CD4-positive, alpha-beta T cell (primary cell): Measurements from ENCODE around the gene SAYSD1. TPM values are rescaled to one million over a fixed set of nuclear protein-coding genes. Genes with fewer than 3 reads are reported as not detected.
A peak's percentile ranks its signal among the peaks of the same experiment; 100 is the strongest.

Experiments used
- ATAC-seq: fragments of 200-7000 bp; cut with Tn5 transposase; one replicate; pipeline ENCODE4 v1.10.0; 2022; ENCODE audit warnings: mild to moderate bottlenecking; ENCODE audit not compliant: poor library complexity
- CTCF ChIA-PET: fragments of 350-600 bp; sonication (Branson Sonifier 250); formaldehyde crosslinking; loops from one replicate; lab custom pipeline; 2021; ENCODE audit warnings: antibody characterized with exemption, inconsistent platforms; lab: Charles Lee
- POLR2A ChIA-PET: fragments of 350-600 bp; sonication (Branson Sonifier 250); formaldehyde crosslinking; loops from one replicate; lab custom pipeline; 2021; ENCODE audit warnings: antibody characterized with exemption, inconsistent platforms; lab: Charles Lee
- DNase-seq, 14 experiments: peaks; one replicate each; pipeline ENCODE4 v3.0.0-alpha.2; 2013 to 2020; ENCODE audit warnings: mixed read lengths in 2 of 14
- H3K27ac ChIP-seq, 2 donors: one replicate each; pipeline versions ENCODE4 v1.5.1 to v1.7.0; 2013; ENCODE audit warnings: low read length in 2 of 2, low read depth in 1 of 2, mild to moderate bottlenecking in 1 of 2
- H3K27me3 ChIP-seq, 2 experiments: 1 replicate in 1 of 2; 2 replicates in 1 of 2; pipeline versions ENCODE4 v1.6.1 to v1.7.0; 2013; ENCODE audit warnings: low read length in 2 of 2, control low read depth in 1 of 2, mild to moderate bottlenecking in 1 of 2, moderate library complexity in 1 of 2; ENCODE audit not compliant: insufficient read depth in 2 of 2, control insufficient read depth in 1 of 2
- H3K36me3 ChIP-seq: one replicate; pipeline ENCODE4 v1.6.1; 2013; ENCODE audit warnings: low read length, control low read depth; ENCODE audit not compliant: insufficient read depth
- H3K4me1 ChIP-seq: one replicate; pipeline ENCODE4 v1.6.1; 2013; ENCODE audit warnings: low read length, control low read depth; ENCODE audit not compliant: insufficient read depth
- H3K4me3 ChIP-seq: one replicate; pipeline ENCODE4 v1.5.1; 2013; ENCODE audit warnings: mild to moderate bottlenecking, low read length, moderate library complexity
- H3K9me3 ChIP-seq, 2 experiments: 1 replicate in 1 of 2; 2 replicates in 1 of 2; pipeline versions ENCODE4 v1.6.1 to v1.7.0; 2013; ENCODE audit warnings: low read length in 2 of 2, mild to moderate bottlenecking in 2 of 2, control low read depth in 1 of 2, moderate library complexity in 1 of 2; ENCODE audit not compliant: control insufficient read depth in 1 of 2, insufficient read depth in 1 of 2
- H3K27ac Mint-ChIP-seq: one replicate; pipeline ENCODE4 v1.8.0; 2020; ENCODE audit warnings: mixed read lengths
- H3K27me3 Mint-ChIP-seq: one replicate; pipeline ENCODE4 v1.8.0; 2021; ENCODE audit warnings: mixed read lengths
- H3K36me3 Mint-ChIP-seq: one replicate; pipeline ENCODE4 v1.8.0; 2021; ENCODE audit warnings: low read depth, mixed read lengths
- H3K4me1 Mint-ChIP-seq: one replicate; pipeline ENCODE4 v1.8.0; 2021; ENCODE audit warnings: low read depth, mixed read lengths
- H3K4me3 Mint-ChIP-seq: one replicate; pipeline ENCODE4 v1.8.0; 2020; ENCODE audit warnings: mild to moderate bottlenecking, mixed read lengths
- H3K9me3 Mint-ChIP-seq: one replicate; pipeline ENCODE4 v1.8.0; 2020; ENCODE audit warnings: mixed read lengths
- intact Hi-C, 2 experiments: fragments of 100-400 bp; cut with DNase I in 1 of 2; cut with micrococcal nuclease in 1 of 2; formaldehyde crosslinking; loops; one replicate each; pipeline versions ENCODE4 v1.15.1 to v1.9.0; 2023 to 2025; cut with DNase I, micrococcal nuclease
- total RNA-seq, 174 experiments: library from RNA in 2 of 174; stranded (reverse) in 2 of 174; gene quantifications; one replicate each; pipeline ENCODE4 v1.2.3 and lab custom pipeline; 2021 to 2026
- TF ChIP-seq, protein P1 (sequence below): fragments of 200-600 bp; IDR thresholded peaks from one replicate; pipeline ENCODE4 v1.8.0; 2022; ENCODE audit warnings: antibody characterized with exemption, mild to moderate bottlenecking

SAYSD1 gene
- total RNA-seq, 2 experiments from 2014 or later, result 18.7 to 21.3 TPM

DNA sequence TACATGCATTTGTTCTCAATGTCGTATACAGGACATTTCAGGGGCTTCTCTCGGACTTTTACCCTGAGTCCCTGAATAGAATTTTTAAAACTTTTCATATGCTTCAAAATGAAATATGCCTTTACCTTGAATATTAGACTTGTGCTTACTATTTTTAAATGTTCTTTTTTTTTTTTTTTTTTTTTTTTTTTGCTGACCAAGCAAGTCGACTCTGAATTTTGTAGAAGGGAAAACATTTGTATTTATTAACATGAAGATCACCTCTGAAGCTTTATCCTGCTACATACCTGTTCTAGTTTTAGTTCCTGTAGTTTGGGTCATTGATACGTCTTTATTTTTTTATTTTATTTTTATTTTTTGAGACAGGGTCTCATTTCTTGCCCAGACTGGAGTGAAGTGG is 39.7 kb upstream of the SAYSD1 start:
- Histone ChIP-seq H3K4me3 (no peak overlapping the region), H3K36me3 (no peaks in the 10 kb centered on the region), H3K27ac (no peak overlapping the region), H3K27me3 (peaks cover 0 to 2% of the 10 kb centered on the region in 2 experiments), H3K9me3 (peaks cover 0 to 7% of the 10 kb centered on the region in 2 experiments), H3K4me1 (no peaks in the 10 kb centered on the region)
- Mint-ChIP-seq H3K36me3 (no peaks in the 10 kb centered on the region), H3K9me3 (no peaks in the 10 kb centered on the region), H3K27ac (no peak overlapping the region), H3K27me3 (no peaks in the 10 kb centered on the region), H3K4me3 (no peak overlapping the region), H3K4me1 (peaks cover 10% of the 10 kb centered on the region)
- DNase-seq, result no peak
- ATAC-seq, result no peak
- CTCF ChIA-PET, result interaction anchor here (0.6 kb wide), 1 partner anchor 21 kb away, joined by 5 read pairs; no protein-coding TSS in a partner anchor
- POLR2A ChIA-PET, result no interaction called here
- TF ChIP-seq, protein P1, sequence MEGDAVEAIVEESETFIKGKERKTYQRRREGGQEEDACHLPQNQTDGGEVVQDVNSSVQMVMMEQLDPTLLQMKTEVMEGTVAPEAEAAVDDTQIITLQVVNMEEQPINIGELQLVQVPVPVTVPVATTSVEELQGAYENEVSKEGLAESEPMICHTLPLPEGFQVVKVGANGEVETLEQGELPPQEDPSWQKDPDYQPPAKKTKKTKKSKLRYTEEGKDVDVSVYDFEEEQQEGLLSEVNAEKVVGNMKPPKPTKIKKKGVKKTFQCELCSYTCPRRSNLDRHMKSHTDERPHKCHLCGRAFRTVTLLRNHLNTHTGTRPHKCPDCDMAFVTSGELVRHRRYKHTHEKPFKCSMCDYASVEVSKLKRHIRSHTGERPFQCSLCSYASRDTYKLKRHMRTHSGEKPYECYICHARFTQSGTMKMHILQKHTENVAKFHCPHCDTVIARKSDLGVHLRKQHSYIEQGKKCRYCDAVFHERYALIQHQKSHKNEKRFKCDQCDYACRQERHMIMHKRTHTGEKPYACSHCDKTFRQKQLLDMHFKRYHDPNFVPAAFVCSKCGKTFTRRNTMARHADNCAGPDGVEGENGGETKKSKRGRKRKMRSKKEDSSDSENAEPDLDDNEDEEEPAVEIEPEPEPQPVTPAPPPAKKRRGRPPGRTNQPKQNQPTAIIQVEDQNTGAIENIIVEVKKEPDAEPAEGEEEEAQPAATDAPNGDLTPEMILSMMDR, result no peak
- intact Hi-C loops, result no loop called here

DNA sequence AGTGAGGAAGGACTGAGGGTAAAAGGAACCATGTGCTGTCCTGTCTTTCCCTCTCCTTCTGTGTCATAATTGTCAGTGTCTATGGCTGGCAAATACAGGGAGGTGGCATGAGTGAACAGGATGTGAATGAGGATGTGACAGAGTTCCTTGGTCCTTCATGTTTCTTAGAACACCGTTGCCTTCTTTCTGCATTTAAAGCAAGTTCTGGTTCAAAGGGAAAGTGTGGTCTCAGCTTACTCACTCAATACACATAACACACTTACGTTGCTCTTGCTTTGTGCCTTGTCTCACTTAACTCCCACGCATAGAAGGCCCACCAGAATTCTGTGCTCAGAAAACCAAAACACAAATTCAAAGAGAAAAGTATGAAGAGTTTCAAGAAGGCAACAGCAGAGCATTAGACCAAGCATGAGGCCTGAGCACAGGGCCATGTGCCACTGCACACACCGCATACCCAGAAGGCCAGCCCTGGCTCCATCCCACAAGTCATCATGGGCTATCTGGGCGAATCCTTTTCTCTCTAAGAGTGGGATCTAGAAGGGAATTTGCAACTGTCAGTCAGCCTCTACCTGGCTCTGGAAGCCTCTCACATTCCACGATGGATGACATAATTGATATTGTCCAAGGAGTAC is 38.9 kb upstream of the SAYSD1 start:
- intact Hi-C loops, result no loop called here
- H3K4me3 Mint-ChIP-seq, result no peak overlapping the region
- peaks cover 10% of the 10 kb centered on the region for H3K4me1 Mint-ChIP-seq
- TF ChIP-seq, protein P1, result no peak
- no peaks in the 10 kb centered on the region for H3K9me3 ChIP-seq
- H3K36me3 ChIP-seq, result no peaks in the 10 kb centered on the region
- no peak overlapping the region for H3K4me3 ChIP-seq
- no peaks in the 10 kb centered on the region for H3K4me1 ChIP-seq
- no peak overlapping the region for H3K27ac ChIP-seq
- H3K27me3 Mint-ChIP-seq, result no peaks in the 10 kb centered on the region
- ChIA-PET CTCF (no interaction called here), POLR2A (no interaction called here)
- H3K27ac Mint-ChIP-seq, result no peak overlapping the region
- no peaks in the 10 kb centered on the region for H3K9me3 Mint-ChIP-seq
- peaks cover 0 to 2% of the 10 kb centered on the region in 2 experiments for H3K27me3 ChIP-seq
- DNase-seq, result no peak
- peak; percentile 32 for ATAC-seq
- no peaks in the 10 kb centered on the region for H3K36me3 Mint-ChIP-seq

DNA sequence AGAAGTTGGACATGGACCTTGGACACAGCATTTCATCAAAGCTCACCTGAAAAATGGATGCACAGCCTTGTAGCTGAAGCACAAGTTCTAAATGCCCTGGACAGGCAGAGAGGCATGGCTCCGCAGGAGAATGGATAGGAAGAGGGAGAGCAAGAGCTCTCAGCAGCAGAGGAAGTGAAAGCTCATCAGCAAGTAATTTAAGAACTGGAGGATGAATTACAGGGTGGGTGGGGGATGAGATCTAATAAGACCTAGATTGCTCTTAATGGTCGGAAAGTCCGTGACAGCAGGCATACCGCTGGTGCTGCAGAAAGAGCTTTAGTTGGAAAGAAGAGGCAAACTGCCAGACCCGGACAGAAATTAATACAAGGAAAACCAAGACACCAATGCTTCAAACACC is 37.3 kb upstream of the SAYSD1 start:
- no peak overlapping the region for H3K27ac ChIP-seq
- Mint-ChIP-seq H3K4me1 (peaks cover 10% of the 10 kb centered on the region), H3K9me3 (no peaks in the 10 kb centered on the region), H3K27ac (no peak overlapping the region), H3K27me3 (peaks cover 8% of the 10 kb centered on the region), H3K4me3 (no peak overlapping the region), H3K36me3 (no peaks in the 10 kb centered on the region)
- H3K9me3 ChIP-seq, result no peaks in the 10 kb centered on the region
- no peaks in the 10 kb centered on the region for H3K4me1 ChIP-seq
- H3K36me3 ChIP-seq, result no peaks in the 10 kb centered on the region
- ChIA-PET POLR2A (no interaction called here), CTCF (no interaction called here)
- DNase-seq (no peak), ATAC-seq (no peak)
- TF ChIP-seq, protein P1, result no peak
- peaks cover 0 to 2% of the 10 kb centered on the region in 2 experiments for H3K27me3 ChIP-seq
- intact Hi-C loops, result no loop called here
- H3K4me3 ChIP-seq, result no peak overlapping the region
